Mesendoderm (in vitro differentiated cells): ENCODE results near the gene ABCB9.

Experiments
- DNase-seq: peaks from one replicate; pipeline ENCODE4 v3.0.0; 2013
- H2AK5ac ChIP-seq: 2 replicates; pipeline ENCODE4 v1.6.1; 2013; ENCODE audit warnings: low read length, inconsistent platforms
- H2BK120ac ChIP-seq: 2 replicates; pipeline ENCODE4 v1.6.1; 2013; ENCODE audit warnings: low read depth, mild to moderate bottlenecking, low read length, moderate library complexity, mixed read lengths
- H2BK15ac ChIP-seq: replicated peaks from 2 replicates; pipeline ENCODE4 v1.6.1; 2013; ENCODE audit warnings: low read depth, mild to moderate bottlenecking, moderate library complexity
- H2BK5ac ChIP-seq: 2 replicates; pipeline ENCODE4 v1.6.1; 2013; ENCODE audit warnings: low read length, inconsistent platforms
- H3K18ac ChIP-seq: 2 replicates; pipeline ENCODE4 v1.6.1; 2013; ENCODE audit warnings: mild to moderate bottlenecking, low read length, mixed read lengths
- H3K23ac ChIP-seq: one replicate; pipeline ENCODE4 v1.6.1; 2013; ENCODE audit warnings: low read length
- H3K27ac ChIP-seq: 2 replicates; pipeline ENCODE4 v1.5.1; 2013; ENCODE audit warnings: low read depth, mild to moderate bottlenecking, inconsistent platforms, low read length, moderate library complexity
- H3K27me3 ChIP-seq: 2 replicates; pipeline ENCODE4 v1.6.1; 2013; ENCODE audit warnings: low read length, control low read depth, mild to moderate bottlenecking, inconsistent platforms; ENCODE audit not compliant: insufficient read depth, poor library complexity
- H3K36me3 ChIP-seq: 2 replicates; pipeline ENCODE4 v1.6.1; 2013; ENCODE audit warnings: low read length, inconsistent platforms; ENCODE audit not compliant: control insufficient read depth, insufficient read depth
- H3K4ac ChIP-seq: one replicate; pipeline ENCODE4 v1.6.1; 2013; ENCODE audit warnings: low read depth, mild to moderate bottlenecking, low read length, moderate library complexity
- H3K4me1 ChIP-seq: 2 replicates; pipeline ENCODE4 v1.6.1; 2013; ENCODE audit warnings: low read depth, low read length, inconsistent platforms; ENCODE audit not compliant: control insufficient read depth
- H3K4me2 ChIP-seq: 2 replicates; pipeline ENCODE4 v1.6.1; 2013; ENCODE audit warnings: low read length
- H3K4me3 ChIP-seq: 2 replicates; pipeline ENCODE4 v1.5.1; 2013; ENCODE audit warnings: mild to moderate bottlenecking, low read length
- H3K56ac ChIP-seq: one replicate; pipeline ENCODE4 v1.6.1; 2013; ENCODE audit warnings: low read length
- H3K79me1 ChIP-seq: 2 replicates; pipeline ENCODE4 v1.6.1; 2013; ENCODE audit warnings: low read length, inconsistent platforms
- H3K79me2 ChIP-seq: 2 replicates; pipeline ENCODE4 v1.6.1; 2013; ENCODE audit warnings: mild to moderate bottlenecking, low read length; ENCODE audit not compliant: control insufficient read depth, insufficient read depth
- H3K9ac ChIP-seq: 2 replicates; pipeline ENCODE4 v1.6.1; 2013; ENCODE audit warnings: low read length, inconsistent platforms
- H4K5ac ChIP-seq: one replicate; pipeline ENCODE4 v1.6.1; 2013; ENCODE audit warnings: low read length
- H4K8ac ChIP-seq: one replicate; pipeline ENCODE4 v1.6.1; 2013; ENCODE audit warnings: low read depth, mild to moderate bottlenecking, control low read depth, low read length, moderate library complexity
- WGBS: extraction: QIAGEN DNeasy Blood & Tissue Kit; methylation state at CpG from one replicate; pipeline ENCODE4 v1.1.7; 2013; ENCODE audit warnings: low lambda C conversion rate, missing lambda C conversion rate; ENCODE audit not compliant: insufficient coverage; ENCODE audit errors: extremely low coverage; 5-methylcytosine and 5-hydroxymethylcytosine counted together

The ABCB9 gene

DNA sequence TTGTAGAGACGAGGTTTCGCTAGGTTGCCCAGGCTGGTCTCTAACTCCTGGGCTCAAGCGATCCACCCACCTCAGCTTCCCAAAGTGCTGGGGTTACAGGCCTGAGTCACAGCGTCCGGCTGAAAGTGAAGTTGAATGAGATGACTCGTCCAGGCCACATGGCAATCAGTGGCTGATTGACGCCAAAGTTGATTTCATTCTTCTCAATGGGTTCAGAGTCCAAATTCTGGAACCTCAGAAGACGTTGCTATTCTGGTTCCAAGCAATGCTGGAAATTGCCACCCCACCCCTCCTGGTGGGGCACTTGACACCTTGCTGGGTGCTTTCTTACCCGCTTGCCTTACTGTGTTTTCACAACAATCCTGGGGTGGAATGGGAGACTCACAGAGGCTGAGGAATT, 14.9 kb downstream of the ABCB9 start:
- Histone ChIP-seq H3K79me1 (no peaks in the 10 kb centered on the region), H4K8ac (no peak overlapping the region), H2AK5ac (no peak overlapping the region), H3K4ac (no peak overlapping the region), H3K56ac (no peak overlapping the region), H3K4me1 (no peaks in the 10 kb centered on the region), H4K5ac (no peak overlapping the region), H2BK120ac (no peak overlapping the region), H3K18ac (no peak overlapping the region), H2BK15ac (no peak overlapping the region), H3K27me3 (no peaks in the 10 kb centered on the region), H2BK5ac (no peak overlapping the region), H3K4me2 (no peak overlapping the region), H3K9ac (no peak overlapping the region), H3K27ac (no peak overlapping the region), H3K23ac (no peak overlapping the region), H3K79me2 (no peaks in the 10 kb centered on the region), H3K4me3 (no peak overlapping the region), H3K36me3 (no peaks in the 10 kb centered on the region)
- no peak for DNase-seq
- no CpG with 5 or more reads among the region's 9 CpGs for WGBS

DNA sequence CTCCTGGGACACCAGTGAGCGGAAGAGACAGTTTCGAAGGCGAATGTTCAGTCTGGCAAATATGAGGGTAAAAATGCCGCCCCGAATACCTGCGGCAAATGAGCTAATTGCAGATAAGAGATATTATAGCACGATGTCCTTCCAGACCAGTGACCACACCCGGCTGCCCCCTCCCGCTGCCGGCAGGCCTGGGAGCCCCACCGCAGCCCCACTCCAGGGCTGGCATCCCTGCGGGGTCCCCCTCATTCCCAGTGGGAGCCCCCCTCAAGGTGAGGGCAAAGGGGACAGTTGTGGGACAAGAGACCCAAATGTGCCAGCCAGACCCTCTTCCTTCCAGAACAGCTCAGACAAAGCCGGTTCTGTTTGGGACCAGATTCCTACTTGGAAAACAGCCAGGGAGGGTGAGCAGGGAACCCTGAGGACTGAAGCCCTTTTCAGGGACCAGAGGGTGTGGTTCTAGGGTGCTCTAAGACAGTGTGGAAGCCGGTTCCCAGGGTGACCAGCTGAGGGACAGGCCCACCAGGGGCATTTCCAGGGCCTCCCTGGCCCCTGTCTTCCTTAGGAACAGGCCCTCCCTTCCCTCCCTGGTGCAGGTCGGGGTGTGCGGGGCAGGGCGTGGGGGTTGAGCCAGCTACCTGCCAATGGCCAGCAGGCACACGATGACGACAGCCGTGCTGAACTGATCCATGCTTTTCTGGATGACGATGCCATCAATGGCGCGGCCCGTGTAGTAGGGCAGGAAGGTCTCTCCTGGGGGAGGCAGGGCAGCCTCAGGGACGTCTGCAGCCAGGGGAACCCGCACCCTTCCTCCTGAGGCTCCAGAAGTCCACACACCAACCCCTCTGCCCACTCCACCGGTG, 16.2 kb downstream of the ABCB9 start:
- Histone ChIP-seq H2AK5ac (no peak overlapping the region), H2BK5ac (no peak overlapping the region), H4K5ac (no peak overlapping the region), H3K27me3 (no peaks in the 10 kb centered on the region), H3K23ac (no peak overlapping the region), H3K4me3 (no peak overlapping the region), H3K79me2 (no peaks in the 10 kb centered on the region), H2BK120ac (no peak overlapping the region), H3K4me2 (no peak overlapping the region), H3K9ac (no peak overlapping the region), H3K4ac (no peak overlapping the region), H3K18ac (no peak overlapping the region), H3K79me1 (no peaks in the 10 kb centered on the region), H4K8ac (no peak overlapping the region), H3K4me1 (no peaks in the 10 kb centered on the region), H3K36me3 (no peaks in the 10 kb centered on the region), H3K27ac (no peak overlapping the region), H3K56ac (no peak overlapping the region), H2BK15ac (no peak overlapping the region)
- DNase-seq = no peak
- no CpG with 5 or more reads among the region's 27 CpGs for WGBS

DNA sequence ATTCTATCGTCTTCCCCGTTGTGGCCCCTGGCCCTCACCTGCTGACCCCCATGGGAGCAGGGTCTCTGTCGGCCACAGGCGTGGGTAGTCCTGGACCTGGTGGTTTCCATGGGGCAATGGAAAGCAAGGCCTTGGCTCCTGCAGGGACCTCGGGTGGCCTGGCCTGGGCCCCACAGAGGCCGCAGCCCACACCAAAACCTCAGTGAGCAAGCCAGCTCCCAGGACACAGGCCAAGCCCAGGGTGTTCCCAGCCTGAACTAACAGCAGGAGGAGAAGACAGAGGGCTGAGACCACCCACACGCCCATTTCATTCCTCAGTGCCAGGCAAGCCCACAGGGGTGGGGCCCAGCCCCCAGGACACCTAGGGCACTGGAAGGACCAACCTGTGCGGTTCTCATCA, 16.9 kb downstream of the ABCB9 start:
- WGBS = no CpG with 5 or more reads among the region's 8 CpGs
- no peak overlapping the region for H3K4me3 ChIP-seq
- no peak overlapping the region for H3K56ac ChIP-seq
- H3K4me2 ChIP-seq = no peak overlapping the region
- H3K9ac ChIP-seq = no peak overlapping the region
- no peak overlapping the region for H2AK5ac ChIP-seq
- no peak overlapping the region for H3K23ac ChIP-seq
- H2BK120ac ChIP-seq = no peak overlapping the region
- H3K18ac ChIP-seq = no peak overlapping the region
- no peaks in the 10 kb centered on the region for H3K27me3 ChIP-seq
- H3K4me1 ChIP-seq = no peaks in the 10 kb centered on the region
- H3K79me1 ChIP-seq = no peaks in the 10 kb centered on the region
- no peak for DNase-seq
- H4K8ac ChIP-seq = no peak overlapping the region
- no peak overlapping the region for H3K4ac ChIP-seq
- H3K27ac ChIP-seq = no peak overlapping the region
- no peak overlapping the region for H2BK5ac ChIP-seq
- no peaks in the 10 kb centered on the region for H3K36me3 ChIP-seq
- no peak overlapping the region for H2BK15ac ChIP-seq
- no peak overlapping the region for H4K5ac ChIP-seq
- H3K79me2 ChIP-seq = no peaks in the 10 kb centered on the region

DNA sequence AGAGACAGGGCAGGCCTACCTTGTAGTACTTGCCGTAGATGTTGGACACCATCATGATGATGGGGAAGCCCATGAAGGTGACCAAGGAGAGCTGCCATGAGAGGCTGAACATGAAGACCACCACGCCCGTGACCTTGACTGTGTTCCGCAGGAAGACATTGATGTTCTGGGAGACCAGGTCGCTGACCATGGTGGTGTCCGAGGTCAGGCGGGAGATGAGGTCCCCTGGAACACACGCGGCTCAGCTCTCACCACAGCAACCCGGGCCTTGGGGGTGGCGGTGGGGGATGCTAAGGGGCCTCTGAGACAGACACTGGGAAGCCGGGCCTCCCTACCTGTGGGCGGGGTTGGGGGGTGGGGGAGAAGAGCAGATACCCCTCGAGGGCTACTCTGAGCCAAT, 17.7 kb downstream of the ABCB9 start:
- Histone ChIP-seq H4K8ac (no peak overlapping the region), H3K79me2 (no peaks in the 10 kb centered on the region), H2AK5ac (no peak overlapping the region), H3K4me3 (no peak overlapping the region), H3K9ac (no peak overlapping the region), H3K56ac (no peak overlapping the region), H3K27me3 (no peaks in the 10 kb centered on the region), H3K23ac (no peak overlapping the region), H2BK5ac (no peak overlapping the region), H3K27ac (no peak overlapping the region), H3K79me1 (no peaks in the 10 kb centered on the region), H2BK120ac (no peak overlapping the region), H3K4me1 (no peaks in the 10 kb centered on the region), H3K4me2 (no peak overlapping the region), H3K36me3 (no peaks in the 10 kb centered on the region), H4K5ac (no peak overlapping the region), H3K18ac (no peak overlapping the region), H2BK15ac (no peak overlapping the region), H3K4ac (no peak overlapping the region)
- WGBS = no CpG with 5 or more reads among the region's 14 CpGs
- DNase-seq = no peak

DNA sequence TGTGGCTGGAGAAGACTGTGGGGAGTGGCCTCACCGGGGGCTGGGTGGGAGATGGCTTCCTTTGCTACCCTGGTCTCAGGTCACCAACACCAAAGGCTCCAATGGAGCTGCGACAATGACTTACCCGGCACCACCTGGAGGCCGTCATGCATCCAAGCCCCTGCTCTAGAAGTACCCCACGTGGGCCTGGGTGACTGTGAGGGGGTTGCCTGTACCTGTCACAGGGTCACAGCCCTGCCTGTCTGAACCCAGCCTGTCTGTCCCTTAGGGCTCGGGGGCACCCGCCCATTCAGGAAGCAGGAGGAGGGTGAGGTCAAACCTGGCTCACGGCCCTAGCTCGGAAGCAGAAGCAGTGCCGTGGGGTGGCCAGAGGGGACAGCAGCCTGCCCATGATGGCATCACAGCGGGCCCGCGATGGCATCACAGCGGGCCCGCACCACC, 18.9 kb downstream of the ABCB9 start:
- H2BK120ac ChIP-seq = no peak overlapping the region
- no peak overlapping the region for H2BK5ac ChIP-seq
- no peaks in the 10 kb centered on the region for H3K79me1 ChIP-seq
- H3K36me3 ChIP-seq = no peaks in the 10 kb centered on the region
- no peak overlapping the region for H2AK5ac ChIP-seq
- H3K79me2 ChIP-seq = no peaks in the 10 kb centered on the region
- H3K4me2 ChIP-seq = no peak overlapping the region
- no peak overlapping the region for H3K4me3 ChIP-seq
- no peak for DNase-seq
- no peak overlapping the region for H4K5ac ChIP-seq
- H3K56ac ChIP-seq = no peak overlapping the region
- no peak overlapping the region for H4K8ac ChIP-seq
- no CpG with 5 or more reads among the region's 15 CpGs for WGBS
- H3K4ac ChIP-seq = no peak overlapping the region
- no peak overlapping the region for H3K23ac ChIP-seq
- no peak overlapping the region for H3K18ac ChIP-seq
- H3K4me1 ChIP-seq = no peaks in the 10 kb centered on the region
- no peak overlapping the region for H3K9ac ChIP-seq
- H2BK15ac ChIP-seq = no peak overlapping the region
- H3K27me3 ChIP-seq = no peaks in the 10 kb centered on the region
- no peak overlapping the region for H3K27ac ChIP-seq
